ENCODE results near the gene CACNA1I. TPM values are rescaled to one million over a fixed set of nuclear protein-coding genes. Genes with fewer than 3 reads are reported as not detected.

The CACNA1I gene
- total and polyA plus RNA-seq, 2 experiments from 2014 or later: 0.42 to 2.4 TPM

DNA sequence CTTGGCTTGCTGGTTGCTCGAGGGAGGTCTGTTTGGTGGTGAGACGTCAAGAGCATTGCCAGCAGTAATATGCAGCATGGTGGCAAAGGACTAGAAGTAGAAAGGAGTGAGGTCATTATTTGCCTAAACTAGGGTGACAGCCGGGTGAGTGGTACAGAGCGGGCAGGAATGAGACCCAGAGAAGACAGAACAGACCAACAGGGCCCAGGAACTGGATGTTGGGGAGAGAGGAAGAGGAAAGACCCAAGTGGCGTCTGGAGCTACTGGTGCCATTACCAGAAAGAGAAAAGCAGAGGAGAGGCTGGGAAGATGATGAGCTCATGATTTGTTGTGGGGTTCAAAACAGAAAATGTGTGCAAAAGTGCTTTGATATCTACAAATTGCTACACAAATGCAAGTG lies 164.3 kb downstream of the CACNA1I start:
- no peak overlapping the region for H3K27ac ChIP-seq (ENCODE audit: low read depth)
- H3K4me1 ChIP-seq (ENCODE audit: insufficient read depth): peaks cover 6% of the 10 kb centered on the region
- no peaks in the 10 kb centered on the region for H3F3A ChIP-seq (replicated peaks; ENCODE audit: low read depth)
- peaks cover 2% of the 10 kb centered on the region for H3K27me3 Mint-ChIP-seq (ENCODE audit: insufficient read depth, low read depth, poor library complexity)
- no peaks in the 10 kb centered on the region for H3K36me3 Mint-ChIP-seq (ENCODE audit: low read depth)
- H3K9me3 Mint-ChIP-seq: no peaks in the 10 kb centered on the region
- no peaks in the 10 kb centered on the region for H3K79me2 ChIP-seq (replicated peaks; ENCODE audit: insufficient read depth)
- H4K20me1 ChIP-seq (replicated peaks; ENCODE audit: insufficient read depth): no peaks in the 10 kb centered on the region
- ATAC-seq (no peak), DNase-seq (ENCODE audit: low spot score) (no peak)
- H3K4me2 ChIP-seq: no peak overlapping the region
- no peaks in the 10 kb centered on the region for H3K36me3 ChIP-seq (ENCODE audit: insufficient read depth)
- H2AFZ ChIP-seq: no peak overlapping the region
- H3K9me2 ChIP-seq (ENCODE audit: insufficient read depth): no peaks in the 10 kb centered on the region
- peaks cover 15% of the 10 kb centered on the region for H3K4me1 Mint-ChIP-seq
- H3K4me3 ChIP-seq: no peak overlapping the region
- TF ChIP-seq EZH2phosphoT487 (IDR thresholded peaks at IDR 0.05; ENCODE audit: unreplicated experiment) (no peak), REST (IDR thresholded peaks at IDR 0.05; ENCODE audit: unreplicated experiment) (no peak), JUNB (IDR thresholded peaks at IDR 0.05; ENCODE audit: unreplicated experiment) (no peak), STAT1 (IDR thresholded peaks at IDR 0.05; ENCODE audit: unreplicated experiment) (no peak), ZNF114 (CRISPR knock-in tag; IDR thresholded peaks at IDR 0.05) (no peak), ZNF331 (CRISPR knock-in tag; IDR thresholded peaks at IDR 0.05; ENCODE audit: low read depth) (no peak), NANOG (IDR thresholded peaks at IDR 0.05; ENCODE audit: borderline replicate concordance) (no peak), CREB1 (CRISPR knock-in tag; IDR thresholded peaks at IDR 0.05; ENCODE audit: low read depth) (no peak), ETS1 (IDR thresholded peaks at IDR 0.05) (no peak), EZH2 (IDR thresholded peaks at IDR 0.05; ENCODE audit: low read depth, unreplicated experiment) (no peak), POLR2AphosphoS5 (IDR thresholded peaks at IDR 0.05; ENCODE audit: low read depth) (no peak)
- TF ChIP-seq, protein P1, sequence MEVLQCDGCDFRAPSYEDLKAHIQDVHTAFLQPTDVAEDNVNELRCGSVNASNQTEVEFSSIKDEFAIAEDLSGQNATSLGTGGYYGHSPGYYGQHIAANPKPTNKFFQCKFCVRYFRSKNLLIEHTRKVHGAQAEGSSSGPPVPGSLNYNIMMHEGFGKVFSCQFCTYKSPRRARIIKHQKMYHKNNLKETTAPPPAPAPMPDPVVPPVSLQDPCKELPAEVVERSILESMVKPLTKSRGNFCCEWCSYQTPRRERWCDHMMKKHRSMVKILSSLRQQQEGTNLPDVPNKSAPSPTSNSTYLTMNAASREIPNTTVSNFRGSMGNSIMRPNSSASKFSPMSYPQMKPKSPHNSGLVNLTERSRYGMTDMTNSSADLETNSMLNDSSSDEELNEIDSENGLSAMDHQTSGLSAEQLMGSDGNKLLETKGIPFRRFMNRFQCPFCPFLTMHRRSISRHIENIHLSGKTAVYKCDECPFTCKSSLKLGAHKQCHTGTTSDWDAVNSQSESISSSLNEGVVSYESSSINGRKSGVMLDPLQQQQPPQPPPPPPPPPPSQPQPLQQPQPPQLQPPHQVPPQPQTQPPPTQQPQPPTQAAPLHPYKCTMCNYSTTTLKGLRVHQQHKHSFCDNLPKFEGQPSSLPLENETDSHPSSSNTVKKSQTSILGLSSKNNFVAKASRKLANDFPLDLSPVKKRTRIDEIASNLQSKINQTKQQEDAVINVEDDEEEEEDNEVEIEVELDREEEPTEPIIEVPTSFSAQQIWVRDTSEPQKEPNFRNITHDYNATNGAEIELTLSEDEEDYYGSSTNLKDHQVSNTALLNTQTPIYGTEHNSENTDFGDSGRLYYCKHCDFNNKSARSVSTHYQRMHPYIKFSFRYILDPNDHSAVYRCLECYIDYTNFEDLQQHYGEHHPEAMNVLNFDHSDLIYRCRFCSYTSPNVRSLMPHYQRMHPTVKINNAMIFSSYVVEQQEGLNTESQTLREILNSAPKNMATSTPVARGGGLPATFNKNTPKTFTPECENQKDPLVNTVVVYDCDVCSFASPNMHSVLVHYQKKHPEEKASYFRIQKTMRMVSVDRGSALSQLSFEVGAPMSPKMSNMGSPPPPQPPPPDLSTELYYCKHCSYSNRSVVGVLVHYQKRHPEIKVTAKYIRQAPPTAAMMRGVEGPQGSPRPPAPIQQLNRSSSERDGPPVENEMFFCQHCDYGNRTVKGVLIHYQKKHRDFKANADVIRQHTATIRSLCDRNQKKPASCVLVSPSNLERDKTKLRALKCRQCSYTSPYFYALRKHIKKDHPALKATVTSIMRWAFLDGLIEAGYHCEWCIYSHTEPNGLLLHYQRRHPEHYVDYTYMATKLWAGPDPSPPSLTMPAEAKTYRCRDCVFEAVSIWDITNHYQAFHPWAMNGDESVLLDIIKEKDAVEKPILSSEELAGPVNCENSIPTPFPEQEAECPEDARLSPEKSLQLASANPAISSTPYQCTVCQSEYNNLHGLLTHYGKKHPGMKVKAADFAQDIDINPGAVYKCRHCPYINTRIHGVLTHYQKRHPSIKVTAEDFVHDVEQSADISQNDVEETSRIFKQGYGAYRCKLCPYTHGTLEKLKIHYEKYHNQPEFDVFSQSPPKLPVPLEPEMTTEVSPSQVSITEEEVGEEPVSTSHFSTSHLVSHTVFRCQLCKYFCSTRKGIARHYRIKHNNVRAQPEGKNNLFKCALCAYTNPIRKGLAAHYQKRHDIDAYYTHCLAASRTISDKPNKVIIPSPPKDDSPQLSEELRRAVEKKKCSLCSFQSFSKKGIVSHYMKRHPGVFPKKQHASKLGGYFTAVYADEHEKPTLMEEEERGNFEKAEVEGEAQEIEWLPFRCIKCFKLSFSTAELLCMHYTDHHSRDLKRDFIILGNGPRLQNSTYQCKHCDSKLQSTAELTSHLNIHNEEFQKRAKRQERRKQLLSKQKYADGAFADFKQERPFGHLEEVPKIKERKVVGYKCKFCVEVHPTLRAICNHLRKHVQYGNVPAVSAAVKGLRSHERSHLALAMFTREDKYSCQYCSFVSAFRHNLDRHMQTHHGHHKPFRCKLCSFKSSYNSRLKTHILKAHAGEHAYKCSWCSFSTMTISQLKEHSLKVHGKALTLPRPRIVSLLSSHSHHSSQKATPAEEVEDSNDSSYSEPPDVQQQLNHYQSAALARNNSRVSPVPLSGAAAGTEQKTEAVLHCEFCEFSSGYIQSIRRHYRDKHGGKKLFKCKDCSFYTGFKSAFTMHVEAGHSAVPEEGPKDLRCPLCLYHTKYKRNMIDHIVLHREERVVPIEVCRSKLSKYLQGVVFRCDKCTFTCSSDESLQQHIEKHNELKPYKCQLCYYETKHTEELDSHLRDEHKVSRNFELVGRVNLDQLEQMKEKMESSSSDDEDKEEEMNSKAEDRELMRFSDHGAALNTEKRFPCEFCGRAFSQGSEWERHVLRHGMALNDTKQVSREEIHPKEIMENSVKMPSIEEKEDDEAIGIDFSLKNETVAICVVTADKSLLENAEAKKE (CRISPR knock-in tag; IDR thresholded peaks at IDR 0.05): no peak
- TF ChIP-seq, protein P2, sequence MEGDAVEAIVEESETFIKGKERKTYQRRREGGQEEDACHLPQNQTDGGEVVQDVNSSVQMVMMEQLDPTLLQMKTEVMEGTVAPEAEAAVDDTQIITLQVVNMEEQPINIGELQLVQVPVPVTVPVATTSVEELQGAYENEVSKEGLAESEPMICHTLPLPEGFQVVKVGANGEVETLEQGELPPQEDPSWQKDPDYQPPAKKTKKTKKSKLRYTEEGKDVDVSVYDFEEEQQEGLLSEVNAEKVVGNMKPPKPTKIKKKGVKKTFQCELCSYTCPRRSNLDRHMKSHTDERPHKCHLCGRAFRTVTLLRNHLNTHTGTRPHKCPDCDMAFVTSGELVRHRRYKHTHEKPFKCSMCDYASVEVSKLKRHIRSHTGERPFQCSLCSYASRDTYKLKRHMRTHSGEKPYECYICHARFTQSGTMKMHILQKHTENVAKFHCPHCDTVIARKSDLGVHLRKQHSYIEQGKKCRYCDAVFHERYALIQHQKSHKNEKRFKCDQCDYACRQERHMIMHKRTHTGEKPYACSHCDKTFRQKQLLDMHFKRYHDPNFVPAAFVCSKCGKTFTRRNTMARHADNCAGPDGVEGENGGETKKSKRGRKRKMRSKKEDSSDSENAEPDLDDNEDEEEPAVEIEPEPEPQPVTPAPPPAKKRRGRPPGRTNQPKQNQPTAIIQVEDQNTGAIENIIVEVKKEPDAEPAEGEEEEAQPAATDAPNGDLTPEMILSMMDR (conservative IDR thresholded peaks at IDR 0.05; ENCODE audit: low read depth in 2 of 2): no peak
- no peak overlapping the region for H3K27ac Mint-ChIP-seq
- no peak overlapping the region for H3K4me3 Mint-ChIP-seq
- no peaks in the 10 kb centered on the region for H3K27me3 ChIP-seq (ENCODE audit: insufficient read depth)

All from GM23338 (cell line).